ENCODE measurements around the gene RERG. TPM values are rescaled to one million over a fixed set of nuclear protein-coding genes. Genes with fewer than 3 reads are reported as not detected.

The RERG gene
- total RNA-seq, 1 experiment from 2014 or later: not detected

DNA sequence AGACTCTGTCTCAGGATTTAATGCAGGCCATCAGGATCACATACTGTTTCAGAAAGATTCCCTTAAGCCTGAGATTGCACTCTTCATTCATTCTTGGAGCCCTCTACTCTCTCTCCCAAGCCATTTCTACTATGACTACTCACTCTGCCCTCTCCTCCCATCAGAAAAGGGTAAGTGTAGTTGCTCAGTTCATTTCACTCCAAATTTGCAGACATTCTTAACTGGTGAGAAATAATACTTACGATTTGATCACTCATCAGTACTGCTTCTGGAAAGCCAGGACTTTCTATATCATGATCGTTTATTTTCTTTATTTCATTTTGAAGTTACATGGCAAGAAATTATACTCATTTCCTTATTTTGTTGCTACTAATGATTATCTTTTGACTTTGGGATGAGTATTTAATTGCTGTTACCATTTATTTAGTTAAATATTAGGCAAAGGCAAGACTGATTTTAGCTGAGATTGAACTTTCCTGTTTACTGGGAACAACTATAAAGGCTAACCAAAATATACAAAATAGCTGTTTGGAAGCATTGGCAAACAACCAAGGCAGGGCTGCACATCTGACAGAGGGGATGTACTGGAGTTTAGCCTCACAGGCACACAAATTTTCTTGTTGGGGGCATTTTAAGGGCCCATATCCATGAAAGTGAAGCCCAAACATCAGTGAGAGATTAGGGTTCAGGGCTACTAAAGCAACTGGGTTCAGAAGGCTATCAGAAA lies 4.1 kb upstream of the RERG start:
- no peak for DNase-seq (ENCODE audit: low spot score)
- in situ Hi-C loops (cut with HindIII; ENCODE audit: low sequenced_read_pairs): no loop called here

DNA sequence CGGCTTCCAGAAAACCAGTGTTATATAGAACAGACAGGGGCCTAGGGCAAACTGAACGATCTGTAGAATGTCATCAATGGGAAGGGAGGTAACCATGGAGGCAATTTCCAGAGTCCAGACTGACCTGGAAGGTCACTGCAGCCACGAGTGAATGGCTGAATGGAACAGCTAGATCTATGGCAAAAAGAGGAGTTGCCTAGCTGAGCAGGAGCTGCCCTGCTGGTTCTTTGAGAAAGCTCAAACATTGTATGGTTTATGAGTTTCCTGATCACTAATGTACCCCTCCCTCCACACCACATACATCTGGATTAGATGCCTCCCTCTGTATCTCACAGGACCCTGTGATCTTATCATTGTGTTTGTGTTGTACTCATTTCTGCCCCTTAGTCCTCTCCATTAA lies 1.0 kb upstream of the RERG start:
- DNase-seq (ENCODE audit: low spot score): no peak
- in situ Hi-C loops (cut with HindIII; ENCODE audit: low sequenced_read_pairs): no loop called here

DNA sequence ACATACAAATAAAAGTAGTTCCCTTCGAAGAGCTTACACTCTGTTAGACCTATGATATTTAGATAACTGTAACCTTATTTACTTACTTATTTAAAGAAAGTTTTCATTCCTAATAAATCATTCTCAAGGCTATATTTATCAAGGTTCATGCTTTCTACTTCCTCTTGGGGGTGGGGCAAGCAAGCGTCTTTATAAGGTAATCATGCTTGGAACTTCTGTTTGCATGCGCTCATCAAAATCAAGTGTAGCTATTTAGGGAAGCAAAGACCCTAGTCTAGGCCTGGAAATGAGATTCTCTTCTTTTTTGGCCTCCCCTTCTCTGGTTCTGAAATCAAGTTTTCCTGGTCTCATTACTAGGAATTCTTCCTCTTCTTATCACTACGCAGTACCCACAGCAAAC lies 766 bp downstream of the RERG start:
- no peak for DNase-seq (ENCODE audit: low spot score)
- in situ Hi-C loops (cut with HindIII; ENCODE audit: low sequenced_read_pairs): no loop called here

DNA sequence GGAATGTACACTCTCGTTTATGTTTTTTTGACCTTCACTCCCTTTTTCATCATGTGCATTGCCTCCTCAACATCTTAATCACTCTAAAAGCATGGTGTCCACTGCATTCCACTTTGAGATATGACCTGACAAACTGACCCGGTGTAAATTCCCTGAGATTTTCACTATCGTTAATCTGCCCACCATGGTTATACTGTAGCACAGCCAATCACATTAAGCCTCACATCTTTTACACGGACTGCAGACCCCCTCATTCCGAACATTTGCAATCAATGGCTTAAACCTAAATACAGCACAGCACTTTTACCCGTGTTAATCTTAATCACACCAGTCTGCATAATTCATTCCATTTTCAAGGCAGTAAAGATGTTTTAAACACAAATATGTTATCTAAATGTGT lies 2.4 kb downstream of the RERG start:
- DNase-seq (ENCODE audit: low spot score): no peak
- in situ Hi-C loops (cut with HindIII; ENCODE audit: low sequenced_read_pairs): no loop called here

DNA sequence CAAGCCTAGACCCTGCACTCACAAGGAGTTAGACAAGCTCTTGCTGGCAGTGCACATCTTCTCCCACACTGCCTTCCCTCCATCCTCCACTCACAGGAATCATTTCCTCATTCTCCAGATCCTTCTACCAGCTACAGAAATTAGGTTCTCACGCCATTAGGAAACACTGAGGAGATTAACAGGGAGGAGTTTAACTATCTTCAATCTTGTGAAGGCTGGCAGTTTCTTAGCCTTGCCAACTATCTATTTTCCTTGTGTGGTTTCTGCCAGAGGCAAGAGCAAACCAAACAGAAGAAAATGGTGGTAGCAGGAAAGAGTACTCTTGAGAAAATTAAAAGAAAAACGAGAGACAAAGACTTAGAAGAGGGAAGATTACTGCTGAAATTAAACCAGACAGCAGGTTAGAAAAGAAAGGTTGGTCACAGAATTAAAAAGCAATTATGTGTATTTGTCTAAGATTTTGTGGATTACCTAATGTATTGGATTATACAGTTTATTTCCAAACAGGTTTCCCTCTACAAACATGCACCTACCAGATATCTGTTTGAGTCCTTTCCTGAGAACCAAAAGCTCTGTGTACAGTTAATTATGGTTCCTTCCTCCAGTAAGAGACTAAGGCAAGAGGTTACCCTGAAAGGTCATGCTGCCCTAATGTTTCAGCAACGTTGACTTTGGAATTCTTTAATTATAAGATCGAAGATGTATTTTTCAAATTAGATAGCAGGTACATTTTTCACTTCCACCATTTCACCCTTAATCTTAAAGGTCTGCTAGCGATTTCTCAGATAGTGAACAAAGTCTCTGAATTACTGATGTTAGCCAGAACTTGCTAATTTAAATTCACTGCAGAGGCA lies 5.0 kb downstream of the RERG start:
- in situ Hi-C loops (cut with HindIII; ENCODE audit: low sequenced_read_pairs): no loop called here
- DNase-seq (ENCODE audit: low spot score): no peak

DNA sequence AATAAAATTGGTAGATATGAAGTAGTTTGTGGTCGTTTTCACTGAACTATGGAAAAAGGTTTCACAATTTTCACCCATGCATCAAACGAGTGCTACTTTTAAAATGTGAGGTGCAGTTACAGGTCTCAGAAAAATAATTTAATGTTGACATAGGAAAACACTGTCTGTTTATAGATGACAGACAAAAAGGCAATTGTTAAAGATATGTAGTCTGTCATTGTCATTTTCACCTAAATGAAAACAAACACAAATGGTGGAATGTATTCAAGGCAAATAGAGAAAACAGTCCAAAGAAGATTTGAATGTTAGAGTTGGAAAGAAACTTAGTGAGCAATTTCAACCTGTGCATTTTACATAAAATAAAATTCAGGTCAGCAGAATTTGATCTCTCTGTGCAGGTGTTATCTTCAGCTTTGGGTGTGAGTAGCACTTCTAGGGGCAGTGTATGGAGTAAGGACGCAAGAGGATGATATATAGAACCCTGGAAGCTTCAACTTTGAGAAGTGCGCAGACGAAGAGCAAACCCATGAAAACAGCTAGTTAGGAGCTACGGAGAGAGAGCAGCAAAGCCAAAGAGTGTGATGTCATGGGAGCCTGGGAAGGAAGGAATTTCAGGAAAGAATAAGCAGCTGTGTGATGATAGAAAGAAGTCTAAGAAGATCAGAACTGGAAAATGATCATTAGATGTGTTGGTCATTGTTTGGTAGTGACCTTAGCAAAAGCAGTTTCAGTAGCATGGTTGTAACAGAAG lies 6.2 kb downstream of the RERG start:
- DNase-seq (ENCODE audit: low spot score): no peak
- in situ Hi-C loops (cut with HindIII; ENCODE audit: low sequenced_read_pairs): no loop called here

DNA sequence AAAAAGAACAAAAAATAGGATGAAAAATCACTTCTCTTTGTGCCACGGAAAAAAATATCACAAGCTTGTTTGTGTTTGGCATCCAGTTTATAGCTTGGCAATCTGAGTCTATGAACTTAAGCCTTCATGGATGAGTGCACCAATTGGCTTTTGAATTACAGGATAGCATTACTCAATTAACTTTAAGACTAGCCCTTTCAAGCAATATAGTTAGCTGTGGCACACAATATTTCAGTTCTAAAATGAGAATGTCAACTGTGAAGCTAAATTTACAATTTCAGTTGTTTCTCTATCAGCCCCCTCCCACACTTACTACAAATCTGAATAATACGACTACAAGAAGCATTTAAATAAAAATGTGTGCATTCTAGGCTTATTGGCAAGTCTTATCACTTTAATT lies 8.3 kb downstream of the RERG start:
- in situ Hi-C loops (cut with HindIII; ENCODE audit: low sequenced_read_pairs): no loop called here
- no peak for DNase-seq (ENCODE audit: low spot score)

DNA sequence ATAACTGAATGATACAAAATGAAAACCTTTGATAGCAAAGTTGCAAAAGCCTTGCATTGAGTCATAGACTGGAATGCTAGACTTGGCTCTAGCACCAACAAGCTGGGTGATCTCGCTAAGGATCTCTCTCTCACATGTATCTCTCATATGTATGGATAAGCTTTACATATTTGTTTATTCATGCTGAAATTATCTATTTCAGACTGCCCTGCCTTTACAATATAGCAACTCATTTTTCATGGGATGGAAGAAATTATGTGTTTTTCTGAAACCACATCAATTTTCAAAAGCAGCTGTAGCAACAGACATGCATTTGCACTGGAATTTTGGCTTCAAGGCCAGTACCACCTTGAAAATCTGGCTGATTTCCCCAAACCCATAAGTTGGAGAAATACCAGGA lies 11.4 kb downstream of the RERG start:
- in situ Hi-C loops (cut with HindIII; ENCODE audit: low sequenced_read_pairs): no loop called here
- DNase-seq (ENCODE audit: low spot score): no peak

DNA sequence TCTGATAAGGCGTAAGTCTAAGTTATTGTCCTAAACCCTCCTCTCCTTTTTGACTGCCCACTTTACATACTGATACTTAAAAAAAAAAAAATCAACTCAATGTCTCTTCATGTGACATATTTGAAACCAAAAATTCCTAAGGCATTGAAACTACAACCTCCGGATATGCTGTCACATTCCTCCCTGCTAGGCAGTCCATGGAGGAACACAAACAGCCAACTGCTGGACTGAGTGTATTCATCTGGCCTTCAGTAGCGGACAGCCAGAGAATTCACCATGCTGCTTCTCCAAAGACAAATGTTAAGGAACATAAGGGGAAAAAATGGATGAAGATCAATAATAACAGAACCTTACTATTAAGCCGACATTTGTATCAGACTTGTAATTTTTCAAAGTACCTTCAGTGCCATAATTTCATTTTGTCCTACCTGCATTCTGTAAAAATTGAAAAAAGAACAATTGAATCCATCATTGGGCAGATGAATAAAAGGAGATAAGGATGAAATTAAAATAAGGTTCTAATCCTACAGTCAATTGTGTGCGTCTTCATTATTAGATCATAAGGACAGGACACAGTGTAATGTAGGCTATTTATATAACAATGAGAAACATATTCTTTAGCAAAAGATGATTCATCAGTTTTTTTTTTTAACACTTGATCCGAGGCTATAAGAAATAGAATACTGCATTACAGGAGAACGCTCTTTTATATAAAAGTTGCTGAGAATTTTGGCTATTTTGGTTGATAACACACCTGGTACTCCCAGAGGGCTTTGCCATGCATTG lies 12.2 kb downstream of the RERG start:
- in situ Hi-C loops (cut with HindIII; ENCODE audit: low sequenced_read_pairs): no loop called here

DNA sequence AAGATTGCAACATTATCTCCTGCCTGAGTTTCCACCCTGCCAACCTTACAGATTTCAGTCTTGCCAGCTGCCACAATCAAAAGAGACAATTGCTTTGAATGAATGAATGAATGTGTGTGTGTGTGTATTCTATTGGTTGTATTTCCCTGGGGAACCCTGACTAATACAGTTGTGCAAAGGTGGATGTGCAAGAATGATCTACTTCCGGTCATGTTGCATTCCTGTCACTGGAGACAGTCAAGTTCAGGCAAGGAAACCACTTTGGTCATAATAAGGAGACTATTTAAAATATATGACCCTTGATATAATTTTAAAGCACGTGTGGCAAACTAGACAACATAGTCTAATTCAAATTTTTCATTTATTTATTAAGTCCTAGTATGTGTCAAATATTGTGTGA lies 13.1 kb downstream of the RERG start:
- in situ Hi-C loops (cut with HindIII; ENCODE audit: low sequenced_read_pairs): no loop called here
- DNase-seq (ENCODE audit: low spot score): no peak

More for the DNA sequence above, 12.2 kb downstream of the RERG start:
- no peak for DNase-seq (ENCODE audit: low spot score)

DNA sequence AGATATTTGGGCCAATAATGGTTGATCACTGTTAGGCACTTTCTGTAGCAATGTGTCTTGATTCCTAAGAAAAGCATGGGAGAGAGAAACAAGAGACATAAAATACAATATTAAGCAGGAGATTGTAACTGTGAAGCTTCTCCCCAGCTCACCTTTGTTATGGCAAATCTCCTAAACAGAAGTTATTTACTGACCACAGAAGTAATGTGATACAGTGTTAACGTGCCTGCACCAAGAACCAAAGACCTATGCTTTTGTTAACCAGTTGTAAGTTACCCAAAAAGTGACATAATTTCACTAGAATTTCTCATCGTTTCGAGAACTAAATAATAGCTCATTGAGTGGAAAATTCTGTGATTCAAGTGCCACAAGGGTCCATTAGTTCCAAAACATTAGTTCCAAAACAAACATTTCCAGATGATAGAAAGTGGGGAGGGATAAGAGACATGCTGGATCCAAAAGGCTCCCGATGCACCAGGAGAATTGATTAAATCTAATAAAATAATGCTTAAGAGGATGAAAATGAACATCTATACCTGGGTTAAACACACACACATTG lies 14.3 kb downstream of the RERG start:
- no peak for DNase-seq (ENCODE audit: low spot score)
- in situ Hi-C loops (cut with HindIII; ENCODE audit: low sequenced_read_pairs): no loop called here

DNA sequence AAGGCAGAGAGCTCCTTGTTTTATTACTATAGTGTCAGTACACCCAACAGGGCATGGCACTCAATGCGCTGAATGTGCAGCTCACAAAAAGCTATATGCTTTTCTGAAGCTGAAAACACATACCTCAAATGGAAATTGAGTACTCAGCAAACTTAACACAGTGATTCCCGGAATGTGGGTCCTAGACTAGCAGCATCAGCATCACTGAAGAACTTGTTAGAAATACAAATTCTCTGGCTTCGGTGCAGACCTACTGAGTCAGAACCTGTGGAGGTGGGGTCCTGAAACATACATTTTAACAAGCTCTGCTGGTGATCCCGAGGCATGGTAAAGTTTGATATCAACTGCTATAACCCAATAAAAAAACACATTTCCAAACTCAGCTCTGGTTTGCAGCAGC lies 14.9 kb downstream of the RERG start:
- in situ Hi-C loops (cut with HindIII; ENCODE audit: low sequenced_read_pairs): no loop called here
- DNase-seq (ENCODE audit: low spot score): no peak

DNA sequence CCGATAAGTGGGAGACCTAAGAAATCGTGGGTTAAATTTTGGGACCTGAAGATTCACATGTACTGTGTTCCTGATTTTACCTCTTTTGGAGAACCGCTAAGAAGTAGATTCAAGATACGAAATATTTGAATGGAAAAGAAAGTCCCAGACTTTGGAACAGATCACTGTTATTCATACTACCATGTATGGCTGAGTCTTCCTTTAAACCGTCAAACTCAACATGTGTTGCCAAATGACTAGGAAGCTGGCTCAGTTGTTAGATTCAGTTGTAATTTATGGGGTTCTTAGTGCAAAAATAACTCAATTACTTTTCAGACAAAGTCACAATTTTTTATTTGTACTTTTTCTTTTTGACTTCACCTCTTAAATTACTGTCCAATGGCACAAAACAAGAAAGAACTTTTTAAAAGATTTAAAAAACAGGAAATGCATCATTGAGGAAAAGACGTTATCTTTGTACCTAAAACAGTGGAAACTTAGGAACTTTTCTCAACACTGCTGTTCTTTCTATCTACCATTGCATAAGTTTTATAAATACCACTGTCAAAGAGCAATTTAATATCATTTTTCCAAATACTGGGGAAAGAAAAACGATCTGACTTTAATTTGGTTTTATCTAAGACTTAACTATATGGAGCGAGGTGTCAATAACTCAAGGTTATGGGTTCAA lies 15.7 kb downstream of the RERG start:
- in situ Hi-C loops (cut with HindIII; ENCODE audit: low sequenced_read_pairs): no loop called here
- no peak for DNase-seq (ENCODE audit: low spot score)

DNA sequence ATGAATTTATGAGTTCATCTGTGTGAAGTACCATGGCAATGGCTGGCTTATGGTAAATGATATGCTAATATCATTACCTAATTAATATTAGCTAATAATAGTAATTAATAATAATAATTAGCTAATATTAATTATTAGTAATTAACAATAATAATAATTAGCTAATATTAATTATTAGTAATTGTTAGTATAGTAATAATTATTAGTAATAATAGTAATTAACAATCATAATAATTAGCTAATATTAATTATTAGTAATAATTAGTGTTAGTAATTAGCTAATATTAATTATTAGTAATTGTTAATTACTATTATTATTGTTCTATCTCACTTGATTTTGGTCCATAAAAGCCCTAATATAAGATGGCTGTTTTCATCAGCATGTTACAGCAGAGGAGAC lies 19.8 kb downstream of the RERG start:
- in situ Hi-C loops (cut with HindIII; ENCODE audit: low sequenced_read_pairs): no loop called here
- no peak for DNase-seq (ENCODE audit: low spot score)

DNA sequence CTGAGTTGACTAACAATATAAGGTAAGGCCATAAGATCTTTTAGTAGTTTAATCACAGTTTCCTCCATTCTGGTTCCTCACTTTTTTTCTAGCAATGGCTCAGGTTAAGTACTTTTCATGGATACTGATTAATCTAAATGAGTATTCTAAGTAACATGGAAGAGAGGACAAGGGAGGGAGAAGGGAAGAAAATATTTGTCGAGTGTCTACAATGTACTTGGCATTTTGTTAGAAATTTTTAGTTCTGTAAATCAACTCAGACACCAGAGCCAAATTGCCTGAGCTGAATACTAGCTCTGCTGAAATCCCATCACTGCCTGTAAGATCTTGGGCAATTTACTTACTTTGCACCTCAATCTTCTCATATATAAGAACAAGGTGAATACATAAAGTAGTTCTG lies 20.2 kb downstream of the RERG start:
- in situ Hi-C loops (cut with HindIII; ENCODE audit: low sequenced_read_pairs): no loop called here

DNA sequence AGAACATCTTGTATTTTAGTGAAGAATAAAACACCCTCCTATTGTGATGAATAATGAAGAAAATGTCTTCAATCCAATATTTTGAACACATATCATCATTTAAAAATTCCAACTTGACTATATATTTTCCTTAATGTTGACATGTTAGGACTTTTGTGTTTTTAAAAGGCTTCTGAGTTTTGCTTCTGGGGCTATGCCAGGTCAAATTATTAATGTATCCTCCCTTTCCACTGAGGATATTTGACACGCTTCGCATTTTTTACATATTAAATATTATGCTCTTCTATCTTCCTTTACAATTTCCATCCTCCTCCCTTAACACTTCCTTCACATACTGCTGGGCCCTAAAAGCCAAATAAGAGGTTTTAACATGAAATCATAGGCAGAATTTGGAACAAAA lies 20.6 kb downstream of the RERG start:
- in situ Hi-C loops (cut with HindIII; ENCODE audit: low sequenced_read_pairs): no loop called here
- DNase-seq (ENCODE audit: low spot score): no peak

More for the DNA sequence above, 20.2 kb downstream of the RERG start:
- DNase-seq (ENCODE audit: low spot score): no peak

DNA sequence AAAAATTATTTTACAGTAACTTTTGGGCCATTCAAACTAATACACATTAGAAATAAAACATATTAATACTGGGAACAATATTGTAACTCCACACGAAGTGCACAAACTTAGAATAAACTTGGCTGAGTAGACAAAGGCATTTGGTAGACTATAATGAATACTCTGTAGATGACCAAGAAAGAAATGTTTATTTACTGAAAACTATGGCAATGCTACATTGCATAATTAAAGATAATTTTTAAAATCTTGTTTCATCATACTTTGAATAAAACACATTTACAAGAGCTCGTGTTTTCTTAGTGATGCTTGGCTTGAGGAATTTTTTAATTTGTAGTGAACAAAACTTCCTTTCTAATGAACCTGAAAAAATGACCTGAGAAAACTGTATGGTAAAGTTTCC lies 21.3 kb downstream of the RERG start:
- in situ Hi-C loops (cut with HindIII; ENCODE audit: low sequenced_read_pairs): no loop called here
- DNase-seq (ENCODE audit: low spot score): no peak

DNA sequence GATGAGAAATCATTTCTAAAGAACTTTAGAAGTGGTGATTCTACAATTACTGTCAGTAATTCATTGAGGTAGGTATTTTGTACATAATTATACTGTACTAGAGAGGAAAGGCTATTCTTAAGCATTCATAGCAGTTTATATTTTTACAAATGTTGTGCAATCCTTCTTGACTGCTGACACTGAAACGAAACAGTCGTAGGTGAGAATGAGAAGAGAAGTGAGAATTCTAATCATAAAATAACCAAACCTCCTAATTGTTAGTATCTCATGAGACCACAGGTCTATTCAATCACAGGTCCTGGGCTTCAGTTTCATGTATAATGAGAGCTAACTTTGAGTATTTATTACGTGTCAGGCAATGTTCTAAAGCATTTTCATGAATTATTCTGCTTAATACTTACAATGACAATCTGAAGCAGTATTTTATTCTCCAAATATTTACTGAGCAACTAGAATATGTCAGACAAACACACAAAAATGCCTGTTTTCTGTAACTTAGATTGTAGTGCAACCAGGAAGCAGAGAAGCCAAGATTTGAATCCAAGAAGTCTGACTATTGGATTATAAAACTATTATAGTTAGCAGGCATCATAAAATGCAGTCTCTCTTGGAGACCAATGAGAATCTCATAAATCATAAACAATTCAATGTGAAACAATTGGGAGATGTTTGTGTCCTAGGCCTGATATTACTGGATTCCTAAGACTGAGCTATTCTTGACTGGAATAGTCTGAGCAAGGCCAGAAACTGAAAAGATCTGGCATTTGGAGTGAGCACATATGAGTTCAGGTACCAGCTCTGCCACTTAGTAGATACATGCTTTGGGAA lies 24.3 kb downstream of the RERG start:
- in situ Hi-C loops (cut with HindIII; ENCODE audit: low sequenced_read_pairs): no loop called here
- DNase-seq (ENCODE audit: low spot score): no peak

Measured in G401 (cell line).